ENCODE measurements around the gene TMEM125. TPM values are rescaled to one million over a fixed set of nuclear protein-coding genes. Genes with fewer than 3 reads are reported as not detected.

Gene TMEM125
- total and polyA plus RNA-seq, 5 experiments from 2014 or later, result 0.23 to 0.33 TPM; not detected in 3

- DNase-seq, result no peak
These were observed 35.1 kb downstream of the TMEM125 start for GRCh38 chr1:43304771-43305300.

DNA sequence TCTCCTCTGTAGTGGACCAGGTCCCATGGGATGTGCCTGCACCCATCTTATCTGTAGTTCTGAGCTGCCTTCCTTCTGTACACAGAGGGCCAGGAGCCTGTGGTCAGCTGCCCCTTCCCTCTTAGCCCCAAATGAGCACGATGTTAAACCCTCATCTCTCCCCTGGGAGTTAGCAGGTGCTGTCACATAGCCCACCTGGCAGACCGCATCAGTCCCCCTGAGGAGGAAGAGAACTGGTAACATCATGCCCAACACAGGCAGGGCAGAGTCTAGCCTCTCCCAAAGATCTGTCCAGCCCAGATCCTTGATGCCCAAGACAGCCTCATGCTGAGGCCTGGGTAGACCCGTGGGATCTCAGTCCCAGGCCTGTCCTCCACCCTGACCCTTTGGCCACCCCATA lies 35.7 kb downstream of the TMEM125 start:
- POLR2A ChIA-PET, result no interaction called here
- no peak overlapping the region for H3K27ac Mint-ChIP-seq
- ATAC-seq, result no peak
- no peak for DNase-seq
- no peaks in the 10 kb centered on the region for H3K36me3 Mint-ChIP-seq
- H3K27me3 Mint-ChIP-seq, result peaks cover 0 to 12% (median 0%) of the 10 kb centered on the region in 5 donors
- H3K4me1 Mint-ChIP-seq, result peaks cover 0 to 6% (median 4%) of the 10 kb centered on the region in 4 donors
- no peaks in the 10 kb centered on the region for H3K9me3 Mint-ChIP-seq
- H3K4me3 Mint-ChIP-seq, result no peak overlapping the region

More at GRCh38 chr1:43304771-43305300, 35.1 kb downstream of the TMEM125 start:
- Mint-ChIP-seq H3K4me3 (no peak overlapping the region), H3K27me3 (peaks cover 0 to 12% (median 0%) of the 10 kb centered on the region in 5 donors), H3K9me3 (no peaks in the 10 kb centered on the region), H3K36me3 (no peaks in the 10 kb centered on the region), H3K27ac (no peak overlapping the region), H3K4me1 (peaks cover 0 to 6% (median 4%) of the 10 kb centered on the region in 4 donors)
- POLR2A ChIA-PET, result no interaction called here
- no peak for ATAC-seq

DNA sequence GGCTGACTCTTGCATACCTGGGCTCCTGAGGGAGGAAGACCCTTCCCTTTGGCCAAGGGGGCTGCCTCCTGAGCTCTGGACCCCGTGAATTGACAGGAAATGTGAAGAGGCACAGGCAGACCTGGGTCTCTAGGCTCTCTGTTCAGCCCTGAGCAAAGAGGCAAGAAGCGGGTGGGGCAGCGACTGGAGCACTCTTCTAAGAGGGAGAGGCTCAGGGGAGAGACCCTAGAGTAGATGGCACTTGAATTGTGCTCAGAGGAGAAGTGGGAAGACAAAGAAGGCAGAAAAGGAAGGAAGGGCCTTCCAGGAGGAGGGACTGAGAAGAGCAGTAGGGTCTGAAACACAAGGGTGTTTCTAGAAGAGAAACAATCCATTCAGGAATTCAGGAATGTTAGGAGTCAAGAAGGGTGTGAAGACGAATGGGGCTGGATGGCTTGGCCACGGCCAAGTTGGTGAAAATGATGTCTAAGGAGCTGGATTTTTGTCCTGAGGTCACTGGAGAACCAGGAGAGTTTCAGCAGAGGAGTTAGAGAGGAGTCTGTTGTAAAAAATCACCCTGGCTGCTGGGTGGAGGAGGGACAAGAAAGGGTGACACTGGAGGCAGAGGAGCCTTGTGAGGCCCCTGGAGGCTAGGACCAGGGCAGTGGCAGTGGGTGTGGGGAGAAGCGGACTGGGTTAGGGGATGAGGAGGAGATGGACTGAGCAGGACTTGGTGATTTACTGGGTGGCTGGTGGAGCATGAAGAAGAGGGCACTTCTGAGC lies 36.3 kb downstream of the TMEM125 start:
- Mint-ChIP-seq H3K9me3 (no peaks in the 10 kb centered on the region), H3K4me1 (peaks cover 0 to 4% (median under 1%) of the 10 kb centered on the region in 4 donors), H3K27ac (peak overlapping the region in 2 of 10 donors; percentile 21 to 45), H3K27me3 (peaks cover 0 to 12% (median 0%) of the 10 kb centered on the region in 5 donors), H3K4me3 (no peak overlapping the region), H3K36me3 (no peaks in the 10 kb centered on the region)
- POLR2A ChIA-PET, result no interaction called here
- no peak for ATAC-seq
- no peak for DNase-seq

DNA sequence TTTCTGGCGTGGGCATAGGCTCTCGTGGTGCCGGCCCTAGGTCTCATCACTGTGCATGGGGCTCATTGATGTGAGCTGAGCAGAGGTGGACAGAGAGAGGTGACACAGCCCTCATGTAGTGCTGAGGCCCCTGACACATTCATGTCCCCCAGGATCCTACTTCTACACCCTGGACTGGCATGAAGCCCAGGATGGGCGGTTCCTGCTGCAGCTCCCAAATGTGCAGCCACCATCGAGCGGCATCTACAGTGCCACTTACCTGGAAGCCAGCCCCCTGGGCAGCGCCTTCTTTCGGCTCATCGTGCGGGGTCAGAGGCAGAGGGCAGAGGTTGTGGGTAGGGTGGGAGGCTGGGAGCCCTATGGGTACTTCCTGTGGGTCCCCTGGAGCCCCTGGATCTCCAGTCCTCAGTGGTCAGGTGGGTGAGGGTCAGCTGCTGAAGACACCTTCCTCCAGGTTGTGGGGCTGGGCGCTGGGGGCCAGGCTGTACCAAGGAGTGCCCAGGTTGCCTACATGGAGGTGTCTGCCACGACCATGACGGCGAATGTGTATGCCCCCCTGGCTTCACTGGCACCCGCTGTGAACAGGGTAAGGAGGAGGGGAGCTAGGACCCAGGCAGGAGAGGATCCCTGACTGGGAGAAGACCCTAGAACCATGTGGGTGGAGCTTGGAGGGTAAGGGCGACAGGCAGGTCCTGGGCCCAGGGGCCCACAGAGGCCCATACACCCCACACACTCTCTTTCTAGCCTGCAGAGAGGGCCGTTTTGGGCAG lies 37.1 kb downstream of the TMEM125 start:
- no peak overlapping the region for H3K4me3 Mint-ChIP-seq
- DNase-seq (no peak), ATAC-seq (no peak)
- no peaks in the 10 kb centered on the region for H3K36me3 Mint-ChIP-seq
- POLR2A ChIA-PET, result no interaction called here
- no peaks in the 10 kb centered on the region for H3K9me3 Mint-ChIP-seq
- H3K27me3 Mint-ChIP-seq, result peaks cover 0 to 12% (median 0%) of the 10 kb centered on the region in 5 donors
- H3K27ac Mint-ChIP-seq, result peak overlapping the region in 1 of 10 donors; percentile 21
- peaks cover 0 to 4% (median 0%) of the 10 kb centered on the region in 4 donors for H3K4me1 Mint-ChIP-seq

- Mint-ChIP-seq H3K27me3 (peaks cover 0 to 12% (median 0%) of the 10 kb centered on the region in 5 donors), H3K4me3 (no peak overlapping the region), H3K4me1 (peaks cover 0 to 4% (median 0%) of the 10 kb centered on the region in 4 donors), H3K9me3 (no peaks in the 10 kb centered on the region), H3K27ac (peak overlapping the region in 1 of 10 donors; percentile 66), H3K36me3 (no peaks in the 10 kb centered on the region)
- ATAC-seq (no peak), DNase-seq (peak in 1 of 10 donors; percentile 42)
- POLR2A ChIA-PET, result no interaction called here
These were observed 37.8 kb downstream of the TMEM125 start for GRCh38 chr1:43307458-43308158.

DNA sequence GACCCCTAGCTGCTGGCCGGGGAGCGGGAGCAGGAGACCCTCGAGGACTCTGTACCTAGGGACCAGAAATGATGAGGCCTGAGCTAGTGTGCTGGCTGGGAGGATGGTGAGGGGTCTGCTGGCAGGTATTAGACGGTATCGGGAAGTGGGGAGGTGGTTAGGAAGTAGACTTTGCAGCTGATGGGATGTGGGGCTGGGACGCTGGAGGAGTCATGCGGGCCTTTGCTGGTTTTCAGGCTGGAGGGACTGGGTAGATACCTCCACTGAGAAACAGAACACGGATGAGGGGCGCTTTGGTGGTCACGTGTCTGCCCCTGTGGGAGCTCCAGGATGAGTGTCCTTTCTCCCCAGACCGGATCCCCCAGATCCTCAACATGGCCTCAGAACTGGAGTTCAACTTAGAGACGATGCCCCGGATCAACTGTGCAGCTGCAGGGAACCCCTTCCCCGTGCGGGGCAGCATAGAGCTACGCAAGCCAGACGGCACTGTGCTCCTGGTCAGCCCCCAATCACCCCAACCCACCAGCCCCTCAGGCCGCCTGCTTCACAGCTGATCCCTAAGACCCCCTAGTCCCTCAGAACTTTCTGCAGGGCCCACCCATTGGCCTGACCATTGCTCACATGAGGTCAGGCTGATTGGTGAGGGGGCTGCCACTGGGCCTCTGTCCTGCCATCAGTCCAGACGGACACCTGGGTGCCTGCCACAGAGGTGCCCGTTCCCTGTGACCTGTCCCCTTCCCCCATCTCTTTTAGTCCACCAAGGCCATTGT lies 39.0 kb downstream of the TMEM125 start:
- Mint-ChIP-seq H3K36me3 (no peaks in the 10 kb centered on the region), H3K27me3 (peaks cover 0 to 12% (median 0%) of the 10 kb centered on the region in 5 donors), H3K4me1 (peaks cover 0 to 4% (median 0%) of the 10 kb centered on the region in 4 donors), H3K9me3 (no peaks in the 10 kb centered on the region), H3K4me3 (no peak overlapping the region), H3K27ac (no peak overlapping the region)
- POLR2A ChIA-PET, result interaction anchor here (0.6 kb wide), 1 partner anchor 34 kb away, joined by 3 read pairs; no protein-coding TSS in a partner anchor
- ATAC-seq (no peak), DNase-seq (peak in 1 of 10 donors; percentile 40)

GRCh38 chr1:43309405-43310025 lies 39.7 kb downstream of the TMEM125 start:
- Mint-ChIP-seq H3K4me1 (peaks cover 0 to 1% (median 0%) of the 10 kb centered on the region in 4 donors), H3K9me3 (no peaks in the 10 kb centered on the region), H3K4me3 (no peak overlapping the region), H3K36me3 (no peaks in the 10 kb centered on the region), H3K27me3 (peaks cover 0 to 8% (median 0%) of the 10 kb centered on the region in 5 donors), H3K27ac (peak overlapping the region in 2 of 10 donors; percentile 23 to 57)
- POLR2A ChIA-PET, result no interaction called here
- ATAC-seq (no peak), DNase-seq (no peak)

DNA sequence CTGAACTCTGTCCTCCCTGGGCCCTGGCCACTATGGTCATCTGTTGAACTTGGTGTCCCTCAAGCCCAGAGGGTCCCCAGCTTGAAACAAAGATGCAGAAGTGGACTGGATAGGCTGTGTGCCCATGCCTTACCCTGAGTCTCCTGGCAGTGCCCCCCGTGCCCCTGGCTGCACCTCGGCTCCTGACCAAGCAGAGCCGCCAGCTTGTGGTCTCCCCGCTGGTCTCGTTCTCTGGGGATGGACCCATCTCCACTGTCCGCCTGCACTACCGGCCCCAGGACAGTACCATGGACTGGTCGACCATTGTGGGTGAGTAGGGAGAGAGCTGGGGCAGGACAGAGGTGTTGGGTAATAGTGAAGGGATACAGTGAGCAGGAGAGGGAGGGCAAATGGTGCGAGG lies 41.7 kb downstream of the TMEM125 start:
- DNase-seq (no peak), ATAC-seq (no peak)
- POLR2A ChIA-PET, result no interaction called here
- H3K9me3 Mint-ChIP-seq, result no peaks in the 10 kb centered on the region
- no peak overlapping the region for H3K4me3 Mint-ChIP-seq
- H3K36me3 Mint-ChIP-seq, result no peaks in the 10 kb centered on the region
- no peak overlapping the region for H3K27ac Mint-ChIP-seq
- peaks cover 0 to 1% (median 0%) of the 10 kb centered on the region in 4 donors for H3K4me1 Mint-ChIP-seq
- peaks cover 0 to 8% (median 0%) of the 10 kb centered on the region in 5 donors for H3K27me3 Mint-ChIP-seq

GRCh38 chr1:43312212-43312623 lies 42.4 kb downstream of the TMEM125 start:
- Mint-ChIP-seq H3K27ac (no peak overlapping the region), H3K4me1 (peaks cover 0 to 1% (median 0%) of the 10 kb centered on the region in 4 donors), H3K9me3 (no peaks in the 10 kb centered on the region), H3K36me3 (no peaks in the 10 kb centered on the region), H3K4me3 (no peak overlapping the region), H3K27me3 (peaks cover 0 to 8% (median 0%) of the 10 kb centered on the region in 5 donors)
- POLR2A ChIA-PET, result no interaction called here
- ATAC-seq (no peak), DNase-seq (no peak)

GRCh38 chr1:43312663-43313515 lies 43.1 kb downstream of the TMEM125 start:
- Mint-ChIP-seq H3K4me1 (peaks cover 0 to 1% (median 0%) of the 10 kb centered on the region in 4 donors), H3K9me3 (no peaks in the 10 kb centered on the region), H3K36me3 (no peaks in the 10 kb centered on the region), H3K27ac (no peak overlapping the region), H3K27me3 (peaks cover 0 to 6% (median 0%) of the 10 kb centered on the region in 5 donors), H3K4me3 (no peak overlapping the region)
- no peak for ATAC-seq
- no peak for DNase-seq
- POLR2A ChIA-PET, result no interaction called here

DNA sequence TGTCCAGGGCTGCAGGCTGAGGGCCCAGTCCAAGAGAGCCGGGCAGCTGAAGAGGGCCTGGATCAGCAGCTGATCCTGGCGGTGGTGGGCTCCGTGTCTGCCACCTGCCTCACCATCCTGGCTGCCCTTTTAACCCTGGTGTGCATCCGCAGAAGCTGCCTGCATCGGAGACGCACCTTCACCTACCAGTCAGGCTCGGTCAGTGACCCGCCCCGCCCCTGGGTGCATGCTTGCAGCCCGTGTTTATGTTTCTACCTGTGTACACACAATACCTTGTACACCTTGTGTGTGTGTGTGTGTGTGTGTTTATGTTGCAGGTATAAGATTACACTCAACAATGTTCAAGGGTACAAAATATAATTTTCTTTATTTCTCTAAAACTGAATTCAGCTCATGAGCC lies 44.0 kb downstream of the TMEM125 start:
- H3K27ac Mint-ChIP-seq, result no peak overlapping the region
- peaks cover 0 to 2% (median 0%) of the 10 kb centered on the region in 5 donors for H3K27me3 Mint-ChIP-seq
- POLR2A ChIA-PET, result no interaction called here
- no peaks in the 10 kb centered on the region for H3K9me3 Mint-ChIP-seq
- H3K36me3 Mint-ChIP-seq, result no peaks in the 10 kb centered on the region
- ATAC-seq (no peak), DNase-seq (no peak)
- no peak overlapping the region for H3K4me3 Mint-ChIP-seq
- H3K4me1 Mint-ChIP-seq, result no peaks in the 10 kb centered on the region

All from naive thymus-derived CD8-positive, alpha-beta T cell (primary cell).